ENCODE measurements around the gene BHMT2. TPM values are rescaled to one million over a fixed set of nuclear protein-coding genes. Genes with fewer than 3 reads are reported as not detected.
A peak's percentile ranks its signal among the peaks of the same experiment; 100 is the strongest.

The BHMT2 gene
- total RNA-seq, 1 experiment from 2014 or later: not detected

DNA sequence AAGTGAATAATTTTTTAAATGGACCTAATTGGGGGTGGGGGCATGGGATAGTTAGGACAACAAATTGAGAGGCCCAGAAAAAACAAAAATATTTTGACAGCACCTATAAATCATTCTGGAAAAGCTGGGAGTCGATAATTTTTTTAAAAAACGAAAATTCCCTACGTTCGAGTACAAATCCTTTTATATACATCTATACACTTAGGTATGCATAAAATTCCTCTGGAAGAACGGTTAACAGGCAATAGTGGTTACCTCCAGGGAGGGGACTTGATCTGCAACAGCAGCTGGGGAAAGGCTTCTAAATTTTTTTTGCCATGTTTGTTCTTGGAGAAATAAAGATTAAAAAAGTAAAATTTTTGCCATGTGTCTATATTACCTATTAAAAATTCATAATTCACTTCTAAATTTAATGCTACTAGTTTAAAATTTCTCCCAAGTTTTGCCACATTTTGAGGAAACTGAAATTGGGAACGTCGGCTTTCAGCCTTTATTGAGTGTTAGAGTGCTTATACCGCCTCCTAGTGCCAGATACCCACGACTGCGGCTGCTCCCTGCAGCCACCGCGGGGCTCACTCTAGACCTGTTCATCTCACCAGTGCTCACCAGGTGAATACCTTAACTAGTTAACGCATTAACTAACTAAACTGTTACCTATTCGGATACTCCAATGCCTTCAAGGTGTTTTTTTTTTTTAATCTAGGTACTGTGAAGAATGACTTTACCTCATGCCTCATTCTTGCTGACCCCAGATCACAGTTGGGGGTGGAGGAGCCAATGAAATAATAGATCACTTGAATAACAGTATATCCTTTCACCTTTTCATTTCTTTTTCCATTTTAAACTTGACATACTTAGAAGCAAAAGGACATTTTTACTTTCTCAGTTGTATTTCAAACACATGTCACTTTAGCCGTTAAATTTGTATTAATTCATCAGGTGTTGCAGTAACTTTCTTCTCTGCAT lies 40.2 kb downstream of the BHMT2 start:
- peak; percentile 61 for DNase-seq
- H3K27me3 Mint-ChIP-seq (ENCODE audit: low read depth): peaks cover 48% of the 10 kb centered on the region

More for the DNA sequence above, 40.2 kb downstream of the BHMT2 start:
- no peak overlapping the region for H4K8ac ChIP-seq (replicated peaks; ENCODE audit: insufficient read length, low read depth, low read length)
- peaks cover 11% of the 10 kb centered on the region for H3K23me2 ChIP-seq (ENCODE audit: insufficient read length, low read depth, low read length, poor library complexity, severe bottlenecking)
- Mint-ChIP-seq H3K36me3 (ENCODE audit: insufficient read depth in 1 of 3, low read depth in 3 of 3) (no peaks in the 10 kb centered on the region), H3K27ac (no peak overlapping the region), H3K4me3 (no peak overlapping the region), H3K4me1 (peaks cover 7 to 9% of the 10 kb centered on the region in 2 experiments), H3K9me3 (no peaks in the 10 kb centered on the region)
- no CpG with 5 or more reads among the region's 15 CpGs for WGBS (ENCODE audit: extremely low coverage, insufficient read length, low lambda C conversion rate)
- no peak overlapping the region for H3T11ph ChIP-seq (ENCODE audit: low read length)
- H2BK12ac ChIP-seq (ENCODE audit: insufficient read length, low read depth, low read length): no peak overlapping the region
- no peaks in the 10 kb centered on the region; the same call in none of the 2 replicates for H3K4me1 ChIP-seq (ENCODE audit: insufficient read depth, low read length)
- no peaks in the 10 kb centered on the region for H3K79me1 ChIP-seq (ENCODE audit: insufficient read depth, low read depth, low read length, poor library complexity, severe bottlenecking)
- H2AK5ac ChIP-seq (ENCODE audit: insufficient read length, low read length): no peak overlapping the region
- no peak overlapping the region for H3K14ac ChIP-seq (ENCODE audit: insufficient read depth, low read length)
- H4K20me1 ChIP-seq (ENCODE audit: control insufficient read depth, insufficient read depth, insufficient read length): no peaks in the 10 kb centered on the region
- H4K91ac ChIP-seq (ENCODE audit: insufficient read length, low read depth, low read length): no peak overlapping the region
- no peaks in the 10 kb centered on the region for H3K9me3 ChIP-seq (ENCODE audit: control insufficient read depth, low read depth, low read length)
- H2BK15ac ChIP-seq (ENCODE audit: low read depth, low read length): no peak overlapping the region
- H3K9ac ChIP-seq (ENCODE audit: extremely low read depth, insufficient read length, low read length): no peak overlapping the region
- H2BK20ac ChIP-seq (ENCODE audit: low read depth, low read length, poor library complexity, severe bottlenecking): no peak overlapping the region
- H3K4ac ChIP-seq (ENCODE audit: low read depth, low read length): no peak overlapping the region
- no peaks in the 10 kb centered on the region for H3K79me2 ChIP-seq (ENCODE audit: insufficient read depth, low read length)
- H3K23ac ChIP-seq (ENCODE audit: insufficient read length, low read depth, low read length): no peak overlapping the region
- no peak overlapping the region for H3K27ac ChIP-seq (ENCODE audit: insufficient read length, low read depth, low read length)
- H2BK120ac ChIP-seq (ENCODE audit: low read depth, low read length, poor library complexity, severe bottlenecking): no peak overlapping the region
- no peak overlapping the region for H3K56ac ChIP-seq (ENCODE audit: insufficient read length, low read depth, low read length)
- H3K4me2 ChIP-seq (ENCODE audit: insufficient read depth, insufficient read length, low read length): no peak overlapping the region
- H2AFZ ChIP-seq (ENCODE audit: low read length): no peak overlapping the region
- H3K18ac ChIP-seq (ENCODE audit: insufficient read length, low read depth, low read length): no peak overlapping the region
- H2BK5ac ChIP-seq (ENCODE audit: insufficient read length, low read length): no peak overlapping the region
- TF ChIP-seq CTCF (conservative IDR thresholded peaks at IDR 0.05): peak; percentile 92
- no peak overlapping the region for H4K5ac ChIP-seq (ENCODE audit: insufficient read length, low read depth, low read length)
- H3K27me3 ChIP-seq (ENCODE audit: insufficient read depth, low read length): peaks cover 13% of the 10 kb centered on the region; the same call in 1 of the 2 replicates

Data from H9 (cell line).